ENCODE results near the gene PPM1K.

Gene PPM1K

GRCh38 chr4:88216395-88216794 is 68.0 kb downstream of the PPM1K start:
- DNase-seq, result no peak

GRCh38 chr4:88215351-88215750 is 69.0 kb downstream of the PPM1K start:
- DNase-seq, result no peak

DNA sequence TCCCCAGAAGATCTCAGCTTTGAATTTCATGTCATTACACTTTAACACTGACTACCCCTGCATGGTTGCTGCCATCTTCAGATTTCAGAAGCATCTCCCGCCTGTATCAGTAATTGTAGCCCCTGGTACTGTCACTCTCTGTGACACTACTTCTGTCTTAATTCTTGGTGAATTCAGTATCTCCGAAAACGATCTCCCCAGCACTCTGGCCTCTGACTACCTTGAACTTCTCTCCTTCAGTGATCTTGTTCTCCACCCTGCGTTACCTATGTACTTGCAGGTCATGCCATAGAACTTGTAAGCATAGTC is 72.2 kb downstream of the PPM1K start:
- DNase-seq, result no peak

GRCh38 chr4:88211473-88212252 is 72.7 kb downstream of the PPM1K start:
- no peak for DNase-seq

GRCh38 chr4:88208156-88208555 is 76.2 kb downstream of the PPM1K start:
- no peak for DNase-seq

Measured in NCI-H774 (cell line).